HG03175 (cell line): ENCODE measurements around the gene DMAC2L.

Experiments
- ATAC-seq: cut with Tn5 transposase; IDR thresholded peaks from one replicate; pipeline ENCODE4 v1.9.1; 2021; ENCODE audit warnings: mild to moderate bottlenecking, moderate library complexity; ENCODE audit not compliant: unreplicated experiment

The DMAC2L gene

GRCh38 chr14:50321009-50321660 is 9.0 kb downstream of the DMAC2L start:
- peak; percentile 92 for ATAC-seq

- ATAC-seq: no peak
These were observed 19.5 kb downstream of the DMAC2L start for GRCh38 chr14:50331596-50331995.

GRCh38 chr14:50333014-50333509 is 20.9 kb downstream of the DMAC2L start:
- no peak for ATAC-seq

GRCh38 chr14:50334211-50334610 is 22.1 kb downstream of the DMAC2L start:
- ATAC-seq: no peak

- no peak for ATAC-seq
These were observed 23.3 kb downstream of the DMAC2L start for GRCh38 chr14:50335389-50335788.

GRCh38 chr14:50335989-50336824 is 24.1 kb downstream of the DMAC2L start:
- no peak for ATAC-seq

- ATAC-seq: no peak
These were observed 26.5 kb downstream of the DMAC2L start for GRCh38 chr14:50338587-50338986.

GRCh38 chr14:50339178-50339804 is 27.2 kb downstream of the DMAC2L start:
- ATAC-seq: no peak

GRCh38 chr14:50340045-50340444 is 27.9 kb downstream of the DMAC2L start:
- no peak for ATAC-seq

GRCh38 chr14:50340963-50341362 is 28.8 kb downstream of the DMAC2L start:
- no peak for ATAC-seq

GRCh38 chr14:50342221-50343078 is 30.3 kb downstream of the DMAC2L start:
- ATAC-seq: no peak

GRCh38 chr14:50343434-50343833 is 31.3 kb downstream of the DMAC2L start:
- no peak for ATAC-seq

- ATAC-seq: peak; percentile 72
These were observed 32.1 kb downstream of the DMAC2L start for GRCh38 chr14:50344116-50344775.

- no peak for ATAC-seq
These were observed 32.9 kb downstream of the DMAC2L start for GRCh38 chr14:50344876-50345563.

GRCh38 chr14:50345846-50346422 is 33.8 kb downstream of the DMAC2L start:
- ATAC-seq: no peak

GRCh38 chr14:50347521-50347920 is 35.4 kb downstream of the DMAC2L start:
- ATAC-seq: no peak

- ATAC-seq: no peak
These were observed 36.8 kb downstream of the DMAC2L start for GRCh38 chr14:50348933-50349332.

- no peak for ATAC-seq
These were observed 38.9 kb downstream of the DMAC2L start for GRCh38 chr14:50350975-50351374.

GRCh38 chr14:50352584-50352983 is 40.5 kb downstream of the DMAC2L start:
- no peak for ATAC-seq
